Lower leg skin (tissue), 3 donors: Measurements from ENCODE around the gene THAP4.

Source experiments
- CTCF ChIP-seq, 3 donors: fragments of 450-650 bp; IDR thresholded peaks; one replicate each; pipeline ENCODE4 v1.5.1; 2016; ENCODE audit warnings: antibody characterized with exemption in 3 of 3, mild to moderate bottlenecking in 3 of 3, moderate library complexity in 2 of 3
- POLR2A ChIP-seq, 2 donors: fragments of 450-650 bp; IDR thresholded peaks; one replicate each; pipeline ENCODE4 v1.6.1; 2016 to 2017; ENCODE audit warnings: antibody characterized with exemption in 2 of 2, mild to moderate bottlenecking in 1 of 2, moderate library complexity in 1 of 2

DNA sequence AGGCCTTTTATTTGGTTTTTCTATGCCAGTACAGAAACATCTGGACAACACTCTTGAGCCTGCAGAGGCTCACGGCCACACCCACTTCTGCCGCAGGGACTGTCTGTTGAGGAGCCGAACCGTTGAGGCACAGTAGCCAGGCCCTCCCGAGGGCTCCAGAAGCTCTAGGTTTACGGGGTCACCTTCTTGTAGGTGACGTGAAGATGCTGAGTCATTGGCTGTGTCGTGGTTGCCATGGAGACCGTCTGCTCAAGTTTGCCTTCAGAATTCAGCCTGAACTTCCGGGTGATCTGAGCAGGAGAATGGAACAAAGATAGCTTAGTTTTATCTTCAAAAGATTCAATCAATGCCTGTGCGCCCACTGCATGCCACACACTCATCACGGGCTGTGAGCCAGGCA is 52.5 kb downstream of the THAP4 start:
- no peak for TF ChIP-seq CTCF (IDR thresholded peaks at IDR 0.05)
- no peak for TF ChIP-seq POLR2A (IDR thresholded peaks at IDR 0.05)
